ENCODE results near the gene C1orf159.

- TF ChIP-seq CTCF (IDR thresholded peaks at IDR 0.05; ENCODE audit: insufficient read depth, low read length, poor library complexity, severe bottlenecking): no peak
- TF ChIP-seq EZH2phosphoT487 (conservative IDR thresholded peaks at IDR 0.05; ENCODE audit: low read length): no peak
Measured at GRCh38 chr1:1145547-1145914, 29.6 kb upstream of the C1orf159 start.
